Posterior vena cava (tissue), 2 donors: ENCODE data around the gene NTMT2. TPM values are rescaled to one million over a fixed set of nuclear protein-coding genes. Genes with fewer than 3 reads are reported as not detected.
"Not testable (repeated sequence)": the region's sequence is repeated elsewhere in the genome, so short reads cannot be mapped to it uniquely, and the experiment has no call there.

ENCODE experiments used
- DNase-seq: peaks from one replicate; pipeline ENCODE4 v3.0.0-alpha.2; 2020; ENCODE audit warnings: low spot score
- intact Hi-C, 2 donors: fragments of 100-400 bp; cut with DNase I; formaldehyde crosslinking; loops; one replicate each; pipeline versions ENCODE4 v1.14.1 to v1.14.2; 2022 to 2023
- long read RNA-seq, 2 donors: library from polyadenylated mRNA; unstranded; transcript quantifications; one replicate each; pipeline ENCODE4 v2.0.0, GENCODE V29; 2020 to 2021
- total RNA-seq, 2 donors: library from RNA; stranded (reverse); fragmentation: NEBNext Ultra II Directional; extraction: Animal tissue kit (Norgen Biotek cat#: 25700); gene quantifications; one replicate each; pipeline ENCODE4 v1.2.1, GENCODE V29; 2021
- donor health status: DM: yes; HTN: yes; CAD: no.
- donor health status: DM: yes; HTN: yes; CAD: no.

NTMT2 gene
- total RNA-seq = not detected
- long read RNA-seq, donor 1 = 0 reads
- long read RNA-seq, donor 2 = 0 reads

DNA sequence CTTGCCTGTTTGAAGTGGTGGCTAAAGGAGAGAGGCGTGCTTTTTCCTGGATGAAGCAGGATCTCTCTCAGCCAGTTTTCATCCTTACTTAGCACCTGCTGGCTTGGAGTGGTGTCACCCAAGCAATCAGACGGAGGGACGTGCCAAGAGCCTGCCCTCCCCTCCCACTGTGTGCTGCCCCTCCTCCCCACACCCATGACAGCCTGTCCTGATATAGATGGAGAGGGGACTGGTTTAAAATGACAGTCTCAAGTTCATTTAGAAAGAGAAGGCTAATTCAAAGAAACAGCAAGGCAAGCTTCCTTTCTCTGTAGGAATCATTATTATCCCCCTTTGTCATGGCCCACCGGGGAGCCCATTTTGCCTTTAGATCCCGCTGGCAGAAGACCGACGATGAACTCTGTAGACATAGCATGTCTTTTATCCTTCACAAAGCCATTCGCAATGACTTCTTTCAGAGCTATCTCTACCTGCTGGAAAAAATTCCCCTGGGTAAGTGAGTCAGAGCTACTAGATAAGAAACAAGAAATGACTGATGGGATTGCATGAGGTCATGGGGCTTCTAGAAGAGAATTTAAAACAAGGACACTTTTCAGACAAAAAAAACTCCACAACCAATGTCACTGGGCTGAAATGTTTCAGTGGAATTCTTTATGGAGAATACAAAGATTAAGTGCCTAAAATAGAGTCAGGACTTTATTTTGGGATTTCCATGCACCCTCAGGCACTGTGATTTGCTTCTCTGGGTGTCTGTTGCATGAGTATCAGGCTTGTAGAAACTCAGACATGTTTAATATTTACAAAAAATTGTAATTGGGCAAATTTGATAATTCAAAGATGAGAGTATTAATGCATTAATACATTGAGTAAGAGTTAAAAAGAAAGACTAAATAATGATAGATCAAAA, at the start of gene NTMT2:
Gene NTMT2, plus strand, starts transcription at position 190 of the 907 bp plus-strand sequence. Its CDS starts 149 bp downstream, at position 339.
- intact Hi-C loops = no loop called here
- DNase-seq = no peak

DNA sequence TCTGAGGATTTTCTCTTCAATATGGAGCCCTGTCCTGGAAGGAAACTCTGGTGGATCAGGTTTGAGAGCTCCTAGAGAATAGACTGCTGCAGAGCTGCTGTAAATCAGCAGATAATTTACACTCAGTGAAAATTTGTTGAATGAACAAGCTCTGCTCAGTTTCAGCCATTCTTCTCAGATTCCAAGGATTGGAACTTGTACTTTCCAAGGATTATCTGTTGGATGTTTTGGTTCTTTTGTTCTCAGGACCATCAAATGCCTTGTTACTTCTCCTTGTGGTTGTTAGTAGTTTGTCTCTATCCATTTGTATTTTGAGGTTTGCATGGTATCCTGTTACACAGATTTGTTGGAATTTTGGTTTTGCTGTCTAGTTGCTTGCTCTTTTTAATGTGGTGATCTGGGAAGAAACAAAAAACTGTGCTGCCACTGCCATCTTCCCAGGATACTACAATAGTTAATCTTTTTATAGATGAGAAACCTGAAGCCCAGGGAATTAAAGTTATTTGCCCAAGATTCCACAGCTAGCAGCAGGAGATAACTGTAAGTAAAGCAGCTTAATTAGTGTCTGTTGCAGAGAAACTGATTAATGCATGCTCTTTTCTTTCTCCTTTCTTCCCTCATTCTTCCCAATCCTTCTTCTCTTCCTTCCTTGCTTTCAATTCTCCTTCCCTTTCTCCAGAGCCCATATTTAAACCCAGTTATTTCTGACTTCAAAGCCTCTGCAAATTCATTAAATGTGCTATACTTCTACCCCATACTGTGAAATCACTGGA, 49.6 kb upstream of the NTMT2 start:
- intact Hi-C loops = no loop called here
- DNase-seq = no peak

DNA sequence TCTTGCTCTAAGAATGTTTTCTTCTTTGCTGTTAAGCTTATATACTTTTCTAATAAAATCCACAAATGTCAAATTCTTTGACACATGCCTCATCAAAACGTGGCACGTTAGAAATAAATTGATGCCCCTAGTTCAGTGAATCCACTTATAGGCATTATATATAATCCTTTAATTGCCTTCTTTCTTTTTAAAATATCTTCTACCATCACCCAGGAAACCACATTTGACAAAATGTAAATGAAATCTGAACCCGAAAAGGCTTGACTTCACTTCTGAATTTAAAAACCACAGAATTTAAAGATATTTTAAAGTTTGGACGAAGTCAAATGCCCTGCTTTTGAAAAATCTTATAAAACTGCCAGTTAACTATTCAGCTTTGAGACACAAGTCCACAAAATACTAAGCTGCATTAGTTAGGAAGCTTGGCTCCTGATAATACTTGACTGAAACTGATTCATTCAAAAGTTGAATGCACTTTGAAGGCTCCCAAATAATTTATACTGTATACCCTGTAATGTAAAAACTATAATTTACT, 48.9 kb upstream of the NTMT2 start:
- DNase-seq = no peak
- intact Hi-C loops = no loop called here

DNA sequence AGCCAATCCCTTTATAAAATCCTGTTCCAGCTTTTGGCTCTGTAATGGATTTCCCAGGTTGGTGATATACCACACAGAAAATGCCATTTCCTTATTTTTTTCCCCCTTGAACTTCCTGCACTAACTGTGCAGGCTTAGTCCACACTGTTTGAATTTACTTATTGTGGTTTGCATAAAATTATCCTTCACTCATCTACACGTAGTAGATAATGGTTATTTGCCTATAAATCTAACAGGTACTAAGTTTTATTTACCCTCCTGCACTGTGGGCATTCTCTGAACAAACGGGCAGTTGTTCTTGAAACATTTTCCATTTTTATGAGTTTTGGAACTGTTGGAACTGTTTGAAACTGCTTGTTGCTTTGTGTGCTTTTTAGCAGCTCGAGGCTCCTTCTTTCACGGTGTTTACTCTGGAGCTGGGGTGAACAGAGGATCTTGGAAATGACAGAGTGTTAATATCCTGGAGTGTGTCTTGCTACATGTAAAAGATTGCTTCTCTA, 48.3 kb upstream of the NTMT2 start:
- DNase-seq = no peak
- intact Hi-C loops = no loop called here

DNA sequence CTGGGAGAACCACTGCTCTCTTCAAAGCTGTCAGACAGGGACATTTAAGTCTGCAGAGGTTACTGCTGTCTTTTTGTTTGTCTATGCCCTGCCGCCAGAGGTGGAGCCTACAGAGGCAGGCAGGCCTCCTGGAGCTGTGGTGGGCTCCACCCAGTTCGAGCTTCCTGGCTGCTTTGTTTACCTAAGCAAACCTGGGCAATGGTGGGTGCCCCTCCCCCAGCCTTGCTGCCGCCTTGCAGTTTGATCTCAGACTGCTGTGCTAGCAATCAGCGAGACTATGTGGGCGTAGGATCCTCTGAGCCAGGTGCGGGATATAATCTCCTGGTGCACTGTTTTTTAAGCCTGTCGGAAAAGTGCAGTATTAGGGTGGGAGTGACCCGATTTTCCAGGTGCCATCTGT, 32.6 kb upstream of the NTMT2 start:
- intact Hi-C loops, DNase-seq: not testable (repeated sequence)

DNA sequence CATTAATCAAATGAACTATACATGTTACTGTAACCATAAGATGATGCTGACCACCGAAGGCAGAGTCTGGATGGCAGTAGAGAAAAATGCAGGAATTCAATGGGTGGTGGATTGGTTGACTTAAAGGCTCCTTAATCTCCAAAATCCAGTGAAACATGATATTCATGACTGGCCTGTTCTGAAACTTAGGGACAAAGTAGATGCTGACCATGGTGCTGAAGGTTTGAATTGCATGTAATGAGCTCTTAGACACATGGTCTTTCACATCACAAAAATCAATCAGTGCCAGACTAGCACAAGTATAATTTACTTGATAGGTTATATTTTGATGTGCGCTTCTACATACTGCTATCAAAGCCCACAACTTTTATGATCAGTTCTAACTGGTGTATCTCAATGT, 30.9 kb upstream of the NTMT2 start:
- intact Hi-C loops = no loop called here
- no peak for DNase-seq

DNA sequence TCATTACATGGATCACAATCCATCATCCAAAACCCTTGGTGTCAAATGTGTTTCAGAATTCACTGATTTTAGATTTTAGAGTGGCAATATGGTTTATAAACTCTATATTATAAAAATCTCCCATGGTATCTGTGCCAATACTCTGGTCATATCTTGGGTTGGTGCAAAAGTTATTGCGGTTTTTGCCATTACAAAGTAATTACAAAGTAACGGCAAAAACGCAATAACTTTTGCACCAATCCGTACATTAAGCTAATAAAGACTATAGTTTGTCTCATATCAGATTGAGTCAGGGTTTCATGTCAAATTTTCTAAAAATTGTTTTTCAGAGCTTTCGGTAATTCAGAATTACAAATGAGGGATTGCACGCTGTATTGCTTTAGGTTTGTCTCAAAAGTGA, 23.4 kb upstream of the NTMT2 start:
- no peak for DNase-seq
- intact Hi-C loops = no loop called here

DNA sequence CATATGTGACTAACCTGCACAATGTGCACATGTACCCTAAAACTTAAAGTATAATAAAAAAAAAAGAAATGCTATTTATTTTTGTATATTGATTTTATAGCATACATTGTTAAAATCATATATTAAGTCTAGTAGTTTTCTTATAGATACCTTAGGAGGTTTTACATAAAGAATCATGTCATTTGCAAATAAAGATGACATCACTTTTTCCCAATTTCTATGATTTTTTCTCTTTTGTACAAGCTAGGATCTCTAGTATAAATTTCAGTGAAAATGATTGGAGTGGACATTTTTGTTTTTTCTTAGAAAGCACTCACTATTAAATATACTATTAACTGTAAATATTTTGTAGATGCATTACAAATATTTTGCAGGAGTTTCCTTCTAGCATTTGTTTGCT, 20.5 kb upstream of the NTMT2 start:
- intact Hi-C loops = no loop called here
- DNase-seq = no peak

DNA sequence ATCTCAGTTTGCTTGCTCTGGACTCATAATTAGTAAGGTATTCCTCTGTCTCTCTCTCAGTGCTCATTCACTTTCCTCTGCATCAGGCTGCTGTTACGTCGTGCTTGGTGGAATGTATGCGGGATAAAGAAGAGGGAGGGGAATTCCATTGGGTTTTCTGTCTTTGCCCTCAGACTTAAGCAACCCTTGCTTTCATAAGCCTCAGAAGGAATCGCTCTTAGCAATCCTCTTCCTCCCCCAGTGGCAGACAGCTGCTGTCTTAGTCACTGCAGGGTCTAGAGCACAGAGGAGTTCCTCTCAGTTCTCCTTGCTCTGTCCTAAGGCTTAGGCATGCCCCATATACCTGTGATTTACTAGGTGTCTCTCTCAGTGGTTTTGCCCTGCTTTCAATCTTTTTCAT, 19.1 kb upstream of the NTMT2 start:
- no peak for DNase-seq
- intact Hi-C loops = no loop called here

DNA sequence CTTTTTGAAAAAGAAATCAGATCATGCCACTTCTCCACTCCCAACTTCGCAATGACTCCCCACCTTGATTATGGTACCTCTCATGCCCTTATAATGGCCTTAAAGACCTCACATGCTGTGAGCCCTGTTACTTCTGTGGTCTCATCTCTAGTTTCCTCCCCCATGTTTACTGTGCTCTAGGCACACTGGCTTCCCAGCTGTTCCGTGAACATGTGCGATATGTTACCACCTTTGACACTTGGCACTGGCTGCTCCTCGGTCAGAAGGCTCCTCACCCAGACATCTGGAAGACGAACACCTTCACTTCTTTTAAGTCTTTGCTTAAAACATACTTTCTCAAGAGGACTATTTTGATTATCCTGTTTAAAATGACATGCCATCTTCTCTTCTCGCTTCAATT, 14.3 kb upstream of the NTMT2 start:
- intact Hi-C loops = no loop called here
- DNase-seq = no peak

DNA sequence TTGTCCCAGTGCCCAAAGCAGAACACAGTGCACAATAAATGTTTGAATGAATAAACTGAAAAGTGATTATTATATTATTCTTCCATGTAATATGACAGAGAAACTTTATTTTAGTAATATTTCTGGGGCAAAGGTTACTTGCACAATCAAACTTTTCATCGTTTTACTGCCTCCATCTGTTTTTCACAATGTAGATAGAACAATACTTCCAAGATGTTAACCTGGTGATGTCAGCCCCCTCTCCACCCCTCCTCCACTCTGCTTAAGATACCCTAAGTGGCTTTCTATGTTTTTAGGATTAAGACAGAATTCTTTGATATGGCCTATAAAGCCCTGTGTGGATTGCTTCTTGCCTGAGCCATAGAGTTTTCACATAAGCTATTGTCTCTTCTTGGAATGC, 13.8 kb upstream of the NTMT2 start:
- intact Hi-C loops = no loop called here
- no peak for DNase-seq

DNA sequence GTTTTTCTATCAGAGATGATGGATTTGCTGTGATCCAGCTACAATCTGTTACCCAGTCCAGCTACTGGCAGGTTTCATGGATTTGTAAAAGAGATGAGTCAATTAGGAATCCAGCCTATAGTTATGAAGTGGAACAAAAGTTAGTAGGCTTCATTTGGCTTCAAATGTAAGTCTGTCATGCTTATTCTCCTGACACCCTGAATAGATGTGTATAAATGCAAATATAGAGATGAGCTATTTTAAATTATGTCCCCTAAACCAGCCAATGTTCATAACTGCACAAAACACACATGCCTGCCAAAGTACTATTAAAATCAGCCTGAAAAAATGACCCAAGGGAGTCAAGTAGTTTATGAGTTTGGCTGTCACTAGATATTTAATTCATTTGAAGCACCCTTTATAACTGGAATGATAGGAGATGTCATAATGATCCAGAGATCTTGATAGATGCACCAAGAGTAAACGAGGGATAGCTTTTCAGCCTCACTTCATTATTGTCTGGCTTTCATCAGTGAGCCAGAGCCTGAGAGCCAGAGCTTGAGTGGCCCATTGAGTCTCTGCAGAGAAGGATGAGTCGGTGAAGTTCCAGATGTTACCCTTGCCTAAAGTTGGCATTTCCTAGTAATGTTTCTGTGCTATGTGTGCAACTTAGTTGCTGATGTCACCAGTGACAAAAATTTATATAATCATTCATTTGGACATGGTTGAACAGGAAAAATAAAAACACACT, 11.8 kb upstream of the NTMT2 start:
- intact Hi-C loops = no loop called here
- no peak for DNase-seq

DNA sequence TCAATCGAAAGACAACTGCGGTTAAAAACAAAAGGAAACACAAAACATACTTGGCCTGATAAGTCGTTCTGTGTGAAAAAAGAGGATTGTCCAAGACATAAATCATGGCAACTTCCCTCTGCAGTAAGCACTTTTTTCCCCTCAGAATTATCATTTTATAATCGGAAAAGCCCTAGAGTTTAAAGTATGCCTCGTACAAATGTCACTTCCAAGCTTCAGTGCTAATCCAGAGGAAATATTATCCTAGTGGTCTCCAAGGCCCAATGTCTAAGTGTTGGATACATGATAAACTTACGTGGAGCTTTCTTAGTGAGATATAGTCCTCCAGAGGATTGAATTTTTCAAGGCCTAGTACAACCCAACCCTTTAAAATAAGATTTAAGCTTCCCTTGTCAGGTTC, 11.2 kb upstream of the NTMT2 start:
- no peak for DNase-seq
- intact Hi-C loops = no loop called here

DNA sequence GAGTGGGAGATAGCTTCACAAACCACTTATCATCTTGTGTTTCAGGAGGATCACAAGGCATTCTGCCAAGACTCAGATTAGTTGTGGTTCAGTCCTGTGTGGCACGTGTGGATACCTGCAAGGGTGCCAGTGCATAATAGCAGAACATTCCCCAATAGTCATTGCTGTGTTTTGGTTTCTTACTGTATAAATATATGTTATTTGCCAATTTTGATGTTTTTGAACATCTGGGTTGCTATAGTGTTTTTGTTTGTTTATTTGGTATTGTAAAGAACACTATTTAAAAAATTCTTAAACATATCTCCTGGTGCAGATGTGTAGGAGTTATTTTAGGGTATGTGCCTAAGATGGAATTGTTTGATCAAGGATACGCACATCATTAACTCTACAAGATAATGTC, 5.4 kb upstream of the NTMT2 start:
- intact Hi-C loops = no loop called here
- DNase-seq = no peak

DNA sequence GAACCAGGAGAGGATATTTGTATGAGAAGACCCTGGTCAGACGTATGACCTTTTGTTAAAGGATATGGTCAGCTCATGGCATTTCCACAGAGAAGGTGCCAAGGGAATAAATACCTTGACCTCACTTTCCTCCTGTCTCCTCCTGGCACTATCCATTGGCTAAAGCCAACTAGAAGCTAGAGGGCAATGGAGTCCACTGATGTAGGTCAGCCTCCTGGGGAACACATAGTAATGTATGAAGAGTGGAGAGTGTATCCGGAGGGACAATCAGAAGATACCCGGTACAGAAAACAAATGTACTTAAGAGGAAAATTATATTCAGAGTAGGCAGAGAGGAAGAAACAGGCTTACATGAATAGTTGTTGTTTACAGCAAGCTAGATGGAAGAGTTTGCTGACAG, 698 bp upstream of the NTMT2 start:
- DNase-seq = no peak
- intact Hi-C loops = no loop called here

DNA sequence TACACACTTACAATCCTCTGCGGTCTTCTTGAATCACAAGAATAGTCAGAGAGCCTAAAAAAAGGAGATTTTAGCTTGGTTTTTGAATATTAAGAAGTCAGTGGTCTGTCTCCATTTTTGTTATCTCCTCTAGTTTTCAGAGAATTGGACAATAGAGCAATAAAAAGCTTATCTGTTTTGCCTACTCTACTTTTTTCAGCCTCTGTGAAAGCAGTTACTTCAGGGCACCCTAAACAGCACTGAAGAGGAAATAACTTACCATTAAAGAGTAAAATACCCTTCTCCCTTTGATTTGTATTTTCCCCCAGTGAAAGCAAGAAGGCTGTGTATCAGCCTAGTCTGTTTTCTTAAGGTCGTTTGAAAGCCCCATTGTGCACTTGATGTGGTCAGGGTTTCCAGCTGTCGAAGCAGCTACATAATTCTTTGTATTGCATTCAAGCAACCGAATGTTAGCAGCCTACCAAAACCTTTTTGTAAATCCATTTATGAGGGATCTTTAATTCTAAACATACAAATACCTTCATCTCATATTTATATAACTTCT, 1.0 kb downstream of the NTMT2 start:
- DNase-seq = no peak
- intact Hi-C loops = no loop called here

DNA sequence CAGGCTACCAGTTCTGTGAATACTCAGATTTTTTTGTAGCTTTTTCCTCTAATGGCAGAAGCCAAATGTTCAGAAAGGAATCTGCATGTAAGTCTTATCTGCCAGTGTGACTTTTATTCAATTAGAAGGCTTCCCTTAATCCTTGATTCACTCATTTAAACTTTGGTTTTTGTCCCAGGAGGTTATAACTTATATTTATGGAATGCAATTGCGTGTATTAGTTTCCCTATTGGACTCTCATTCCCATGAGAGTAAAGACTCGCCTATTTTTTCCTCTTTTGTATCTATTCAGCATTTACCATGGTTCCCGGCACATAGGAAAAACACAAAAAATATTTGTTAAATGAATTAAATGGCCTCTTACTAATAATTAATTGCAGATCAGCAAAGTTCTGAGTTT, 3.5 kb downstream of the NTMT2 start:
- intact Hi-C loops = no loop called here
- no peak for DNase-seq

DNA sequence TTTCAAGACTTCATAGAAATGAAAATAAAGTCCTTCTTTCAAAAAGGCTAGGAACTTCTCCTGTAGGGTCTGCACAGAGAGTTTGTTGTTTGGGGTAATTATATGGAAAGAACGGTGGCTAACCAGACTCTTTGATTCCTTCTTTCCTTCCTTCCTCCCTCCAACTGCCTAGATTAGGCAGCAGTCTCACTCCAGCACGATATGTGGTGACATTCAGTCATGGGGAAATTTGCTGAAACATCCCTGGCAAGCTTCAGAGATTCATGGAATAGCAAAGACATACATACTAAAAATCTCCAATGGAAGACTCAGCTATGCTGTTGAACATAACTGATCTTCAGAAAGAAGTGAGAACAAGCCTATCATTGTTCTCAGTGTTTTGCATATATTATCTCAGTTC, 4.3 kb downstream of the NTMT2 start:
- DNase-seq = no peak
- intact Hi-C loops = no loop called here

DNA sequence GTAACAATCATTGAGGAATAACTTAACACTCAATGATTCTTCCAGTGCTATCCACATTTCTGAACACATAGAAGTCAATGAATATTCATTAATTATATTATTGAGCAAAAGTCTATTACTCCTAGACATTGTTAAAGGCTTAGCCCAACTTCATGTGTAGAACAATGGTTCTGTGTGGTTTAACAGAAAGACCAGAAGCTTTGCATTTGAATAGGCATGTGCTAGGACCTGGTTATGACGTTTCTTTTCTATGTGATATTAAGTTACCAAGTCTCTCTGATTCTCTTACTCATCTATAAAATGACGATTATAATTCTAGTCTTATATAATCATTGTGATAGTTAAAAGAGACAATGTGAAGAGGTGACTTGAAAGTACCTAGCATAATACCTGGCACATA, 5.2 kb downstream of the NTMT2 start:
- intact Hi-C loops = no loop called here
- no peak for DNase-seq
